ENCODE data around the gene SETD2.

- no peak for TF ChIP-seq POLR2A (IDR thresholded peaks at IDR 0.05)
- TF ChIP-seq CTCF (IDR thresholded peaks at IDR 0.05 in 4 of 5, conservative IDR thresholded peaks at IDR 0.05 in 1 of 5): no peak
Measured at GRCh38 chr3:47016086-47016933, 147.6 kb downstream of the SETD2 start.

Data from gastrocnemius medialis (tissue), 4 donors.